T47D (cell line): ENCODE data around the gene CASK.
A peak's percentile ranks its signal among the peaks of the same experiment; 100 is the strongest.

Source experiments
- DNase-seq, 2 experiments: peaks; one replicate each; pipeline versions ENCODE4 v3.0.0 to v3.0.0-alpha.2; 2011 to 2012; ENCODE audit warnings: low read depth in 1 of 2, low spot score in 1 of 2
- JUND ChIP-seq: IDR thresholded peaks from 2 replicates; pipeline ENCODE4 v1.6.1; 2012; ENCODE audit warnings: low read depth
- in situ Hi-C: cut with HindIII; loops from 2 replicates; pipeline ENCODE4 v1.10.0; 2016; ENCODE audit warnings: low sequenced_read_pairs, low pct_unique_long_range_greater_than_20kb

CASK gene

GRCh38 chrX:41716222-41716621 is 207.1 kb downstream of the CASK start:
- DNase-seq = no peak
- TF ChIP-seq JUND = no peak
- in situ Hi-C loops = no loop called here

- DNase-seq = peak in 1 of 2 experiments; percentile 19
- in situ Hi-C loops = no loop called here
- no peak for TF ChIP-seq JUND
These were observed 212.2 kb downstream of the CASK start for GRCh38 chrX:41711021-41711667.

- TF ChIP-seq JUND = no peak
- in situ Hi-C loops = no loop called here
- no peak for DNase-seq
These were observed 214.9 kb downstream of the CASK start for GRCh38 chrX:41708486-41708885.

GRCh38 chrX:41707218-41707617 is 216.1 kb downstream of the CASK start:
- no peak for TF ChIP-seq JUND
- in situ Hi-C loops = no loop called here

GRCh38 chrX:41705680-41706374 is 217.5 kb downstream of the CASK start:
- in situ Hi-C loops = no loop called here
- DNase-seq = no peak
- no peak for TF ChIP-seq JUND

More at GRCh38 chrX:41707218-41707617, 216.1 kb downstream of the CASK start:
- DNase-seq = no peak

GRCh38 chrX:41705042-41705441 is 218.3 kb downstream of the CASK start:
- in situ Hi-C loops = no loop called here
- no peak for DNase-seq

GRCh38 chrX:41703574-41704029 is 219.8 kb downstream of the CASK start:
- in situ Hi-C loops = no loop called here
- DNase-seq = no peak
- no peak for TF ChIP-seq JUND

More at GRCh38 chrX:41705042-41705441, 218.3 kb downstream of the CASK start:
- no peak for TF ChIP-seq JUND

- in situ Hi-C loops = no loop called here
- no peak for DNase-seq
- no peak for TF ChIP-seq JUND
These were observed 227.9 kb downstream of the CASK start for GRCh38 chrX:41695426-41695825.

GRCh38 chrX:41693024-41693423 is 230.3 kb downstream of the CASK start:
- DNase-seq = no peak
- in situ Hi-C loops = no loop called here
- no peak for TF ChIP-seq JUND

GRCh38 chrX:41692162-41692749 is 231.1 kb downstream of the CASK start:
- TF ChIP-seq JUND = no peak
- DNase-seq = no peak
- in situ Hi-C loops = no loop called here

- DNase-seq = no peak
- TF ChIP-seq JUND = no peak
- in situ Hi-C loops = no loop called here
These were observed 233.6 kb downstream of the CASK start for GRCh38 chrX:41689711-41690110.

GRCh38 chrX:41688835-41689234 is 234.5 kb downstream of the CASK start, which contains the start of gene GPR34:
TSS of gene GPR34 (plus strand) at chrX:41688973. CDS start at chrX:41695634, 6,661 bp downstream.
- in situ Hi-C loops = no loop called here
- no peak for TF ChIP-seq JUND
- DNase-seq = no peak

GRCh38 chrX:41688156-41688555 is 235.2 kb downstream of the CASK start:
- TF ChIP-seq JUND = no peak
- in situ Hi-C loops = no loop called here
- DNase-seq = no peak

- no peak for TF ChIP-seq JUND
- in situ Hi-C loops = no loop called here
- no peak for DNase-seq
These were observed 236.6 kb downstream of the CASK start for GRCh38 chrX:41686788-41687187.
